AG10803 (cell line): ENCODE measurements around the gene ABHD4.

Experiments used
- DNase-seq: peaks from one replicate; pipeline ENCODE4 v3.0.0; 2010; ENCODE audit warnings: low read depth
- H3K4me3 ChIP-seq: 2 replicates; pipeline ENCODE4 v1.5.1; 2011; ENCODE audit warnings: mild to moderate bottlenecking, low read length, control low read depth
- TF ChIP-seq, protein P1 (sequence below): conservative IDR thresholded peaks from 2 replicates; pipeline ENCODE4 v1.5.1; 2011; ENCODE audit warnings: mild to moderate bottlenecking, low read length, control low read depth, inconsistent platforms

Gene ABHD4

GRCh38 chr14:22593601-22594000 lies 4.5 kb upstream of the ABHD4 start:
- H3K4me3 ChIP-seq = no peak overlapping the region
- TF ChIP-seq, protein P1, sequence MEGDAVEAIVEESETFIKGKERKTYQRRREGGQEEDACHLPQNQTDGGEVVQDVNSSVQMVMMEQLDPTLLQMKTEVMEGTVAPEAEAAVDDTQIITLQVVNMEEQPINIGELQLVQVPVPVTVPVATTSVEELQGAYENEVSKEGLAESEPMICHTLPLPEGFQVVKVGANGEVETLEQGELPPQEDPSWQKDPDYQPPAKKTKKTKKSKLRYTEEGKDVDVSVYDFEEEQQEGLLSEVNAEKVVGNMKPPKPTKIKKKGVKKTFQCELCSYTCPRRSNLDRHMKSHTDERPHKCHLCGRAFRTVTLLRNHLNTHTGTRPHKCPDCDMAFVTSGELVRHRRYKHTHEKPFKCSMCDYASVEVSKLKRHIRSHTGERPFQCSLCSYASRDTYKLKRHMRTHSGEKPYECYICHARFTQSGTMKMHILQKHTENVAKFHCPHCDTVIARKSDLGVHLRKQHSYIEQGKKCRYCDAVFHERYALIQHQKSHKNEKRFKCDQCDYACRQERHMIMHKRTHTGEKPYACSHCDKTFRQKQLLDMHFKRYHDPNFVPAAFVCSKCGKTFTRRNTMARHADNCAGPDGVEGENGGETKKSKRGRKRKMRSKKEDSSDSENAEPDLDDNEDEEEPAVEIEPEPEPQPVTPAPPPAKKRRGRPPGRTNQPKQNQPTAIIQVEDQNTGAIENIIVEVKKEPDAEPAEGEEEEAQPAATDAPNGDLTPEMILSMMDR = no peak
- DNase-seq = no peak

DNA sequence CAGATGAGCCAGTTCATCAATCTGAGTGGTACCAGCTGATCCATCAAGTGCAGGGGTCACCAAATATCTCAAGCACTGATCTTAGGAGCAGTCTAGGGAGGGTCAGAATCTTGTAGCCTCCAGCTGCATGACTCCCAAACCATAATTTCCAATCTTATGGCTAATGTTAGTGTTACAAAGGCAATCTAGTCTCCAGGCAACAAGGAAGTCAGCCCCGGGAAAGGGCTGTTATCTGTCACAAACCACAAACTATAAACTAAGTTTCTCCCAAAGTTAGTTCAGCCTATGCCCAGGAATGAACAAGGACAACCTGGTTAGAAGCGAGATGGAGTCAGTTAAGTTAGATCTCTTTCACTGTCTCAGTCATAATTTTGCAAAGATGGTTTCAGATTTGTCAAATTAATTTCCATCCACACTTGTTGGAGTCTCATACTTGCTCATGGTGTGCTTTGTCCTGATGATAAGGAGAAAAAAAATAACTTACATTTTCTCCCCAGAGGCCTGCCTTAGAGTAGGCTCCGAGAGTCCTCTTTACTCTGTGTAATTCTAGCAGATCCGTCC lies 3.9 kb upstream of the ABHD4 start:
- DNase-seq = no peak
- no peak overlapping the region for H3K4me3 ChIP-seq
- TF ChIP-seq, protein P1 = no peak

- TF ChIP-seq, protein P1 = no peak
- H3K4me3 ChIP-seq = no peak overlapping the region
- no peak for DNase-seq
These were observed 1.7 kb upstream of the ABHD4 start for GRCh38 chr14:22596354-22596879.

DNA sequence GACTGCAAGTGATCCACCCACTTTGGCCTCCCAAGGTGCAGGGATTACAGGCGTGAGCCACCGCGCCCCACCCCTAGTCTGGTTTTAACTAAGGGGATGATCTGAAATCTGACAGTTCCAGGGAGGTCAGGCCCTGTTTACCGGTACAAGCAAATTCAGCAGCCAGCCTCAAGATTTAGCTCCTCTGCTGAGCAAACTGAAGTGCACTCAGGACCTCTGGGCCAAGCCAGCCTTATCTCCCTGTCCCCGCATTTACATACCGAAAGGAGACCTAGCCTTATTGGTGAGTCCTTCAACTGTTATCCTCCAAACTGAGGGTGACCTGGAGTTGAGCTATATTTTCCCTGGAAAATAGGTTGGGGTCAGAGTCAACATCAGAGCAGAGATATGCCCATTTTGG lies 835 bp upstream of the ABHD4 start:
- peak overlapping the region; percentile 96 for H3K4me3 ChIP-seq

GRCh38 chr14:22597771-22598098 lies 365 bp upstream of the ABHD4 start:
- H3K4me3 ChIP-seq = peak overlapping the region; percentile 96
- TF ChIP-seq, protein P1 = no peak
- no peak for DNase-seq

More for the DNA sequence above, 835 bp upstream of the ABHD4 start:
- DNase-seq = no peak
- TF ChIP-seq, protein P1 = no peak

DNA sequence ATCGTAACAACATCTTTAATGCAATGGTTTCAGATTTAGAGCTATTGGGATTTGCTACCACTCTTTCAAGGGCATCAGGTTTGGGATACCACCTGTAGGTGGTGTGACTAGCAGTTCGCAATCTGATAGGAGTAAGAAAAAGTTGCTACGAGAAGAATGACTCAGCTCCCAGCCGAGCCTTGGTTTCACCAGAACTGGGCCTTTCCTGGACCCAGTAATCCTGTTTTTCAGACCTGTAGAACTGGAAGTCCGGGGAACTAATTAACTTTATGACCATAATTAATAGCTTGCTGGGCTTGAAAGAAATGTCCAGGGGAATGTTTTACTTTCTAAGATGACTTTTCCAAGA lies 770 bp downstream of the ABHD4 start:
- DNase-seq = peak; percentile 60
- H3K4me3 ChIP-seq = peak overlapping the region; percentile 96

DNA sequence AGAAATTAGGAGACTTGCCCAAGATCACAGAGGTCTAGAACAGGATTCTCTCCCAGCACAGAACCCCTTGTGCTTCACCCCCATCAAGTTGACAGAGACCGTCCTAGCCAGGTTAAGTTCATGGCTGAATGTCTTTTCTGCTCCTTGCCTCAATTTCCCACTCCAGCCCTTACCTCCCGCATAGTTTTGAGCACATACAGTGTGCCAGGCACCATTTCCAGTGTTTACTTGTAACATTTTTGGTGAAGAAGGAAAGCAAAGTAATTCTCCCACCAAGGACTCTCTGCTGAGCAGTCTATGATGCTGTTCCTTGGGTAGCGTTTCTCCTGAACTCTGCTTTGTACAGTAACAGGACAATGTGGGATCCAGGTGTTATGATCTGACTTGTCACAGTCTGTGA lies 1.2 kb downstream of the ABHD4 start:
- TF ChIP-seq, protein P1 = no peak
- H3K4me3 ChIP-seq = peak overlapping the region; percentile 96
- DNase-seq = no peak

More for the DNA sequence above, 770 bp downstream of the ABHD4 start:
- TF ChIP-seq, protein P1 = peak; percentile 56
